ENCODE results near the gene RBM14.

- no peak for TF ChIP-seq POLR2A (IDR thresholded peaks at IDR 0.05)
- TF ChIP-seq CTCF (IDR thresholded peaks at IDR 0.05): no peak
Measured at GRCh38 chr11:66591175-66591574, 25.3 kb upstream of the RBM14 start.

All from testis (tissue), 2 donors.